ENCODE results near the gene IL9.

The IL9 gene

DNA sequence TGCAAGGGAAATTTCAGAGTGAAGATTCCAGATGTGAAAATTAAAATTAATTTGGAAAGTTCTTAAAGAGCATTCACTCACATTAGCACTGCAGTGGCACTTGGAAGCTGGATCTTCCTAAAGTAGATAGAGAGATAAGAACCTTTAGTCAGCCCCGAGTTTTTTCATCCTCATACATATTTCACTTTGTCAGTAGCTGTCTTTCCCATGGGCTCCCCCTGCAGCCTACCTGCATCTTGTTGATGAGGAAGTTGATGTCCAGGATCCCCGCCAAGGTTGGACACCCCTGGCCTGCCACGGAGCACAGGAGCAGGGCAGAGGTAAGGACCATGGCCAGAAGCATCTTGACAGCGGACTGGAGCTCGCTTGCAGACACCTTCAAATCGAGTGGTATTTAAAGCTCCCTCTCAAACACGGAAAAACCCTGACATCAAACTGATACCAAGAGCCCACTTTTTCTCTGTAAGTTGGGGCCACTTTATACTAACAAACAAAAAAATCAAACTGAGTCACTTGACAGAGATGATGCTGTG, at the start of gene IL9:
Gene IL9, minus strand, starts transcription at position 368 of the 533 bp plus-strand sequence. Its CDS starts 25 bp downstream, at position 343.
- no peak for DNase-seq

DNA sequence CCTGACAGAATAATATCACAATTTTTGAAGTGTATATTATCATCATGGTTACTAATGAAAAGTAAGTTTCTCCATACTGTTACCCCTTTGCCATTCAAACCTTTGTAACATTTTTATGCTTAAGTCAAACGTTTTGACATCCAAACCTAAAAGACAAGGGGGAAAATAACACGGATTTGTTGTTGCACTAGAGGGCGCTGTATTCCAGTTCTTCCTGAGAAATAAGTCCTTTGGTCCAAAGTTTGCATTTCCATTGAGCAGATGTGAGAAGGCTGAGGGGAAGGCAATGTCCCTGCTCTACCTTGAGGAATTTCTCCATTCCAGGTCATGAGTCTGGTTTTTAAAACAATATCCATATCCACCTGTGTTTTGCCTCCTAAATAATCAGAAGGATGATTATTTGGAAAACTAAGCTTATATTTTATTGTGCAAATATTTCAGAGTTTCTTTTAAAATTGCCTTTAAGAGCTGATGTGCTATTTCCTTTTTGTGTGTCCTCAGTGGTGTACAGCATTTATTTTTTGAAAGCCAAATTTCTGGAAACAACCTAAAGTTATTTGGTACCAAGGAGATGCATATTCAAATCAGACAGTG, 49.4 kb upstream of the IL9 start:
- DNase-seq, result peak; percentile 65

DNA sequence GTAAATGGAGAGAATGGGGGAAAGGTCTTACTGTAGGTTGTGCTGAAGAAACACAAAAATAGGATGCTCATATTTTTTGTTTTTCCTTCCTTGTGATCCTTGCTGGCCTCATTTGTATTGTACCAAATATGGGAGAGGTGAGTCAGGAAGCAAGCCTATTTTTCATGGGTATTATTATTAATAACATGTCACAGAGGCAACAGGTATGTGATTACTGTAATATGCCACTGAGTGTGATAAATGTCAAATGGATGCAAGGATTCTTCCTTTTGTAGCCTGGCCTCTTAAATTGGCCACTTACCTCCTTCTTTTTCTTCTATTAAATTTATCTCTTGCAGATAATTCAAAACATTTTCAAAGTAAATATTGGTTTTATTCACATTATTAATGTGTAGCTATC, 48.9 kb upstream of the IL9 start:
- DNase-seq, result no peak

GRCh38 chr5:135942202-135942771, 46.6 kb upstream of the IL9 start:
- DNase-seq, result no peak

DNA sequence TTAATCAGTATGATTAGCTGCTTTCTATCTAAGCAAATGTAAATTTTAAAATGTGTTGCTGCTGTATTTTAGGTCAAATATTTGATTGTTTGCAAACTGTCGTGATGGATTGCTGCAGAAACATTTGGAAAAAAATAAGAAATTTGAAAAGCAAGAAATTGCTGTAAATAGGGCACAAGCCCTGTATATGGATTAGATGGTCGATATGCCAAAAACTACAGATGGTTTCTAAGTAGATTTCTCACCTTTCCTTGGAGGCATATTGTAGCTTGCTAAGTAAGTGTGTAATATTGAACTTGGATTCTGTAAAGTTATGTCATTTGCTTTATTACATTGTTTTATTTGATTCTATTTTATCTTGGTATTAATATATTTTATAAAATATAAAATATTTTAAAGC, 46.1 kb upstream of the IL9 start:
- DNase-seq, result no peak

- no peak for DNase-seq
Measured at GRCh38 chr5:135937245-135937911, 41.7 kb upstream of the IL9 start.

- DNase-seq, result no peak
Measured at GRCh38 chr5:135934939-135935338, 39.3 kb upstream of the IL9 start.

DNA sequence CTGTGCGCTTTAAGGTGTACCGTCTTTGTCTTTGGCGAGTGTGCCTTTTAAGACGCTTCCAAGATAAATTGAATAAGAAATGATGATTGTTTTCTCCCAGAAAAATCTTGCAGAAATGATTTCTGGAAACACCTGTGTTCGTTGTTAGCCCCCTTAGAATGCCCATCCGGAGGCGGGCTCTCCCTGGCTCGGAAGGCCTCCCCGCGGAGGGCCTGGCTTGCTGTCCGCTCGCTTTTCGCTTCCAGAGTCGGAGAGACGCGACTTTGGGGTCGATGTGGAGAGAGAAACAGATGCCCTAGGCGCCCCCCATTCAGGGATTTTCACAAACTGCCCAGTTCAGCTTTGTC, 35.3 kb upstream of the IL9 start:
- DNase-seq, result no peak

DNA sequence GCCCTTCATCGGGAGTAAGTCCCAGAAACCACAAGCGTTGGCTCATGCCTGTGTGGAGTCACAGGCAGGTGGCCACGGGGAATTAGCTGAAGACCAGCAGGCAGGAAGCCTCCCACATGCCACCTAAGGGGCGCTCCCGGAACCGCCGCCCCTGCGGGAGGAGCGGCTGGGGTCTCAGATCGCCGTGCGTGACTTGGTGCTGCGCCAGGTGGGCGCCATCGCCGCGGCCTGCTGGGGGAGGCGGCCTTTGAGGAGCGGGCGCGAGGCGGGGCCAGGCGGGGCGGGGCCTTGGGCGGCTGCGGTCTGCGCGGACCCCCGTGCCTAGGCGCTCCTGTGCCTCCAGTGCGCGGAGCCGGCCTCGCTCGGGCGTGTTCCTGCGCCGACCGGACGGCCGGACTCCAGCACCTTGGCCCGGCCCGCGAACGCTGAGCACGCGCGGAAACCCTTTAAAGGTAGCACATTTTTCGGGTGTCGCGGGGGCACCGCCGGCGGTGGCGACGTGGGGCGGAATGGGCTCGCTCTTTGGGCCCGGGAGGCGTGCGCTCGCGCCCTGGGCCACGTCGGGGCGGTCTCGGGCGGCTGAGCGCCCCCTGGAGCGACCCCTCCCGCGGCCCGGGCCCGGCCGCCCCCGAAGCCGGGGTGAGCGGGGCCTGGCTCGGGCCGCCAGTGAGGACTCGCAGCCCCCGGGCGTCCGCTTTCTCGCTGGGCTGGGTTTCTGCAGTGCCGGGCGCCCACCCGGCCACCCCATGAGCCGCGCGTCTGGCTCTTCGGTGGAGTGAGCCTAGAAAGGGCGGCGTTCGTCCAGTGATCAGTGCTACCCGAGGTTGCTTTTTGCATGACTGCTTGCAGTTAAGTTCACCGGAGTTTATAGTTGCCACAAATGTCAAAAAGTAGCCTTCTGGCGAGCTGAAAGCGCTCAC, 34.6 kb upstream of the IL9 start:
- no peak for DNase-seq

GRCh38 chr5:135921388-135921787, 25.7 kb upstream of the IL9 start:
- DNase-seq, result no peak

DNA sequence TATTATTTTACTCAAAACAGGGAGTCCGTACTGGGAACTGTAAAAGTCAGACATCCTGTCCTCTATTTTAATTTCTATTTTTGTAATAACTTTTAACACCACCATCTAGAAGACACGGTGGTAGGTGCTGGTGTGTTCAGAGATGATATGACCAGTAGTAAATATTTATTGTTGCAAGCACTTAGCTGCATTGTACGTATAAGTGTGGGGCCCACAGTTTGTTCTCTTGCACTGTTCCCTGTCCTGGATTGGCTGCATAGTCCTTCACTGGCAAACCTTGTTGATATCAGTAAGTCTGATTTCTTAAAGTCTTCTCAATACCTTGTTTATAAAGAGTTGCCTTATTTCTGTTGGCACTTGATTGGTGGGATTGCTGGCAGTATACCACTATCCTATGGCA, 24.6 kb upstream of the IL9 start:
- no peak for DNase-seq

DNA sequence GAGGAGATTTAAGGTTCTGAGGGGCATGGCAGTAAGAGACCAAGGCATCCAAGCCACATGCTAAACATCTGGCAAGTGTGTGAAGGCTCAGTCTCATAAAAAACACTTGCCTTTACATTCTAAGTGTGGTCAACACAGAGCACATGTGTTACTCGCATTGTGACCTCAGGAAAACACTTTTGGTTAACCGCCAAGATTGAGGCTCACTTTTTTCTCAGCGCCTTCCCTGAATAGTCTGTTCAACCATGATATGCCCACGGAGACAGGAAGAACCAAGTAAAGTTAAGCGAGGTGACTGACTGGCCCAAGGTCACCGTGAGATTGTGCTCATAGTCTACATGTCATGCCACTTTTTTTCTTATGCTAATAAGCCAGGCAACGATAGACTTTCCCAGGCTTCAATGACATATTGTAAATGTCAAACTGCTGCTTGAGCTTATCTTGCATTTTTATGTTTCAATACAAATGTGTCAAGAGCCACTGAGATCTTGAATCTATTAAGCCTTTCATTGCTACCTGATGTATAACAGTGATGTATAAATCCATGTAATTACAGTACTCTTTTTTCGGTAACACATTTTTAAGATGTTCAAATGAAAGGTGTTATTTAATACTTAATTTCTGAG, 21.1 kb upstream of the IL9 start:
- no peak for DNase-seq

GRCh38 chr5:135915466-135916001, 19.9 kb upstream of the IL9 start:
- DNase-seq, result no peak

GRCh38 chr5:135913713-135914626, 18.3 kb upstream of the IL9 start:
- no peak for DNase-seq

DNA sequence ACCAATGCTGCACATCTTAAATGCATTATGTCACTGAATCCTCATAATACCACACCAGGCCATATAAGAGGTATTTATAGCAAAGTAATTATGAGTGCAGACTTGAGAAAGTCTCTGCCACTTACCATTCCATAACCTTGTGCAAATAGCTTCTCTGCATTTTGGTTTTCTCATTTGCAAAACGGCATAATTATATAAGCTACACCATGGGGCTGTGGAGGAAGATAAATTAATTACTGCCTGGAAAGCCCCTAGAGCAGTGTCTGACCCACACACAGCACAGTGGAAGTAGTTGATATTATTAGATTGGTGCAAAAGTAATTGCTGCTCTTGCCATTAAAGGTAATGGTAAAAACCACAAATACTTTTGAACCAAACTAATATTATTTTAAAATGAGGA, 9.5 kb upstream of the IL9 start:
- DNase-seq, result no peak

GRCh38 chr5:135901633-135902032, 6.0 kb upstream of the IL9 start:
- DNase-seq, result no peak

- no peak for DNase-seq
Measured at GRCh38 chr5:135900276-135900675, 4.6 kb upstream of the IL9 start.

DNA sequence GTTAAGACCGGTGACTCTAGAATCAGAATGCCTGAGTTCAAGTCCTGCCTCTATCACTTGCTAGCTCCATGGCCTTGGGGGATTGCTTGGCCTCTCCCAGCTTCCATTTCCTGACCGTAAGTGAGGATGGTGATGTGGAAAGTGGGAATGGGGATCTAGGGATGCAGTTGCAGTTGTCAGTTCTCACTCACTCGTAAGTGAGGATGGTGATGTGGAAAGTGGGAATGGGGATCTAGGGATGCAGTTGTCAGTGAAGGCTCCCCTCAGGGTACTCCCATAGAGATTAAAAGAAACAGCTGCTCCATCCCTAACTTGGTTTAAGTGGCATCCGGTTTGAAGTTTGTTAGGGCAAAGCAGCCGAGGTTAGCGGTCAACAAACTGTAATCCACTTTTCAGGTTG, 3.0 kb upstream of the IL9 start:
- no peak for DNase-seq

DNA sequence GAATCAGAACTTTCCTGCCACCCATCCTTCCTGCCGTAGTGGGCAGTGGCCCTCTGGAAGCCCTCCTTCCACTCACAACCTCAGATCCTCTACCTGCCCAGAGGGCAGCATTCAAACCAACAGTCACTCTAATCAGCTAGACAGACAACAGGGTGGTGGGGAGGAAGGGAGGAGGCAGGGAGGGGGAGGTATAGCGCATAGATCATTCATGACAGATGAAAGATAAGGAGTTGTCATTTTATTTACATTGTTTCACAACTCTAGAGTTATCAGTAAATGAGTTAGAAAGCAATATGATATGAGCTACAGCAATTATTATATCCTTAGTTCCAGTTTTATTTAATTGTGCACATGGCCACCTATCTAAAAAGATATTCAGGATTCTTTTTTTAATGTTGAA, 852 bp downstream of the IL9 start:
- no peak for DNase-seq

DNA sequence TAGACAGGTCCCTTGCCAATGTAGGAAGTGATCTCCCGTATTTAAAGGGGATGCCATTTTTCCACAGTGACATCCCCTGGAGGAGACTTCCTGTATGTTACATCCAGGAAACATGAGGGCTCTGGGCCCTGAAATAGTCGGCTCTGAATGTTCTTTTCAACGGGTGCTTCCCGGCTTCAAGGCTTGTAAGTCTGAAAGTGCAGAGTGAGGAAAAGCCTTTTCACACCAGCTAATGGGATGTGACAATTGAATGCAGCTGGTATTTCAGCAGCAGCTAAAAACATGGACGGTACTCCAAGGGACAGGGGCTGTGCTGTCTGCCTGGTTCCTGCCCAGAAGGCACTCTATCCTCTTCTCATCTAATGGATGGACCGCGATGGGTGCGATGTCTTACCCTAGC, 1.4 kb downstream of the IL9 start:
- no peak for DNase-seq

DNA sequence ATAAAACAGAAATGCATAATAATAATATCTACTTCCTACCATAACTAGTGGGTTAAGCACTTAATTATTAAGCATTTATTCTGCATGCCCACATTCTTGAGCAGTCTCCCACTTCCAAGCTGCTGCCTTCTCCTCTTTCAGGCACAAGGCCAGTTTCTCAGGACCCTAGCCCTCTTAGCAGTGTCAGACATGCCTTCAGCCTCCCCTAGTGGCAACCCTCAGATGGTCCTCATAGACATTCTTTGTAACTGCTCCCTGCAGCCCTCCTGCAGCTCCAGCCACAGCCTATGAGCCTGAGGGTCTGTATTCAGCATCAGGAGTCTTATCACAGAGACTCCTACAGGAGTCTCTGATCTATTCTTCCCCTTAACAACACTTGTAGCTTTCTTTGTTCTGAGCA, 3.9 kb downstream of the IL9 start:
- no peak for DNase-seq

- DNase-seq, result no peak
Measured at GRCh38 chr5:135891268-135891667, 4.4 kb downstream of the IL9 start.

All from SHP77 treated with DMSO at 0.1 percent for 48 hours (cell line).